ENCODE results near the gene GMPS.

DNA sequence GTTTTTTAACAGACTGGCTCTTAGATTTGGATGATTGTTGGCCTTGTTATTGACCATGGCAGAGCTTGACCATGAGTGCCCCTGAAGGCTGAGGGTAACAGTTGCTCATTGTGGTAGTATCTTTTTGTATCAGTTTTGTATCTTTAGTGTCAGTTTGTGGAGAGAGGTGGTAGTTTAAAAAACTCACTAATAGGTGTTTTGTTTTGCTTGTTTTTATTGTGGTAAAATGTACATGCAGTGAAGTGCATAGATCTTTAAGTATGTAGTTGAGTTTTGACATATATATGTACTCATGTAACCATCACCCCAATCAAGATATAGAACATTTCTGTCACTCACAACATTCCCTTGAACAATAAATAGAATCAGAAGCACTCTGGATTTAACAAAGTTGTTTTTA lies 9.8 kb downstream of the GMPS start:
- TF ChIP-seq CTCF (IDR thresholded peaks at IDR 0.05) (no peak), POLR2A (IDR thresholded peaks at IDR 0.05) (no peak)
